AG04450 (cell line): ENCODE results near the gene PIGX. TPM values are rescaled to one million over a fixed set of nuclear protein-coding genes. Genes with fewer than 3 reads are reported as not detected.

ENCODE experiments used
- CTCF ChIA-PET: fragments of 300-600, 350-600 bp; formaldehyde crosslinking; extraction: SDS; loops from one replicate; lab custom pipeline; 2022; ENCODE audit warnings: antibody characterized with exemption, inconsistent platforms; lab: Charles Lee
- POLR2A ChIA-PET: fragments of 350-600 bp; formaldehyde crosslinking; extraction: SDS; loops from one replicate; lab custom pipeline; 2021; ENCODE audit warnings: antibody characterized with exemption, inconsistent platforms; lab: Yijun Ruan, JAX
- DNase-seq: peaks from one replicate; pipeline ENCODE4 v3.0.0-alpha.2; 2011; ENCODE audit warnings: low read depth, low spot score
- H3K27ac ChIP-seq: one replicate; pipeline ENCODE4 v1.5.1; 2012; ENCODE audit warnings: low read depth, low read length, control low read depth
- H3K27me3 ChIP-seq: one replicate; pipeline ENCODE4 v1.6.0; 2012; ENCODE audit warnings: low read length; ENCODE audit not compliant: control insufficient read depth, insufficient read depth
- H3K4me3 ChIP-seq: 2 replicates; pipeline ENCODE4 v1.5.1; 2011; ENCODE audit warnings: mild to moderate bottlenecking, low read depth, low read length, control low read depth
- H3K9me3 ChIP-seq: 2 replicates; pipeline ENCODE4 v1.5.1; 2012; ENCODE audit warnings: low read length; ENCODE audit not compliant: control insufficient read depth, insufficient read depth
- polyA plus RNA-seq: library from polyadenylated mRNA; depleted of rRNA; stranded (reverse); fragments of >200 nt; gene quantifications from 2 replicates; pipeline ENCODE4 v1.2.3, GENCODE V29; 2011
- TF ChIP-seq, protein P1 (sequence below): IDR thresholded peaks from 2 replicates; pipeline ENCODE4 v1.5.1; 2011; ENCODE audit warnings: low read depth, low read length, control low read depth, inconsistent platforms

The PIGX gene
- polyA plus RNA-seq, 1 experiment = 12.7 TPM

DNA sequence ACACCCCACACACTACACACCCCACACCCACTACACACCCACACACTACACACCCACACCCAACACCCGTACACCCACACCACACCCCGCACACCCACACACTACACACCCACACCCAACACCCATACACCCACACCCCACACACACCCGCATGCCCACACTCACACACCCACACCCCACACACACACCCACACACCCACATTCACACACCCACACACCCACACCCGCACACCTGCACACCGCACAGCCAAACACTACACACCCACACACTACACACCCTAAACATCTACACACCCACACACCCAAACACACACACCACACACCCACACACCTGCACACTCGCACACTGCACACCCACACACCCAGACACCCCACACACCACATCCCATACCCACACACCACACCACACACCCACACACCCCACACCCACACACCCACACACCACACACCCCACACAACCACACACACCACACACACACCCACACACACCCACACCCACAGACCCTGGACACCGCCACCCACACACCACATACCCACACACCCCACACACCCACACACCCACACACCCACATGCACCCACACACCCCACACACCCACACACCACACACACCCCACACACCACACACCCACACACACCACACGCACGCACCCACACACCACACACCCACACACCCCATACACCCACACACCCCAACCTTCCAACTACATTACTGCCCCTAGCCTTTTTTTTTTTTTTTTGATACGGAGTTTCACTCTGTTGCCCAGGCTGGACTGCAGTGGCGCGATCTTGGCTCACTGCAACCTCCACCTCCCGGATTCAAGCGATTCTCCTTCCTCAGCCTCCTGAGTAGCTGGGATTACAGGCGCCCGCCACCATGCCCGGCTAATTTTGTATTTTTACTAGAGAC is 17.0 kb upstream of the PIGX start:
- CTCF ChIA-PET = interaction anchor here (0.7 to 1.2 kb wide), 2 partner anchors 23 to 86 kb away, joined by 5 to 9 read pairs; no protein-coding TSS in a partner anchor
- DNase-seq = no peak
- TF ChIP-seq, protein P1, sequence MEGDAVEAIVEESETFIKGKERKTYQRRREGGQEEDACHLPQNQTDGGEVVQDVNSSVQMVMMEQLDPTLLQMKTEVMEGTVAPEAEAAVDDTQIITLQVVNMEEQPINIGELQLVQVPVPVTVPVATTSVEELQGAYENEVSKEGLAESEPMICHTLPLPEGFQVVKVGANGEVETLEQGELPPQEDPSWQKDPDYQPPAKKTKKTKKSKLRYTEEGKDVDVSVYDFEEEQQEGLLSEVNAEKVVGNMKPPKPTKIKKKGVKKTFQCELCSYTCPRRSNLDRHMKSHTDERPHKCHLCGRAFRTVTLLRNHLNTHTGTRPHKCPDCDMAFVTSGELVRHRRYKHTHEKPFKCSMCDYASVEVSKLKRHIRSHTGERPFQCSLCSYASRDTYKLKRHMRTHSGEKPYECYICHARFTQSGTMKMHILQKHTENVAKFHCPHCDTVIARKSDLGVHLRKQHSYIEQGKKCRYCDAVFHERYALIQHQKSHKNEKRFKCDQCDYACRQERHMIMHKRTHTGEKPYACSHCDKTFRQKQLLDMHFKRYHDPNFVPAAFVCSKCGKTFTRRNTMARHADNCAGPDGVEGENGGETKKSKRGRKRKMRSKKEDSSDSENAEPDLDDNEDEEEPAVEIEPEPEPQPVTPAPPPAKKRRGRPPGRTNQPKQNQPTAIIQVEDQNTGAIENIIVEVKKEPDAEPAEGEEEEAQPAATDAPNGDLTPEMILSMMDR = no peak
- no peak overlapping the region for H3K27ac ChIP-seq
- POLR2A ChIA-PET = no interaction called here
- H3K4me3 ChIP-seq = no peak overlapping the region
- no peaks in the 10 kb centered on the region for H3K9me3 ChIP-seq
- peaks cover 2% of the 10 kb centered on the region for H3K27me3 ChIP-seq

GRCh38 chr3:196695849-196696226 is 16.3 kb upstream of the PIGX start:
- peaks cover 2% of the 10 kb centered on the region for H3K27me3 ChIP-seq
- ChIA-PET POLR2A (no interaction called here), CTCF (interaction anchor here (0.7 to 1.2 kb wide), 2 partner anchors 24 to 86 kb away, joined by 5 to 9 read pairs; no protein-coding TSS in a partner anchor)
- H3K4me3 ChIP-seq = no peak overlapping the region
- no peaks in the 10 kb centered on the region for H3K9me3 ChIP-seq
- TF ChIP-seq, protein P1 = no peak
- H3K27ac ChIP-seq = no peak overlapping the region
- no peak for DNase-seq

- Histone ChIP-seq H3K27me3 (no peaks in the 10 kb centered on the region), H3K9me3 (no peaks in the 10 kb centered on the region), H3K27ac (no peak overlapping the region), H3K4me3 (no peak overlapping the region)
- TF ChIP-seq, protein P1 = no peak
- ChIA-PET CTCF (no interaction called here), POLR2A (no interaction called here)
- DNase-seq = no peak
These were observed 14.9 kb upstream of the PIGX start for GRCh38 chr3:196697270-196697669.

DNA sequence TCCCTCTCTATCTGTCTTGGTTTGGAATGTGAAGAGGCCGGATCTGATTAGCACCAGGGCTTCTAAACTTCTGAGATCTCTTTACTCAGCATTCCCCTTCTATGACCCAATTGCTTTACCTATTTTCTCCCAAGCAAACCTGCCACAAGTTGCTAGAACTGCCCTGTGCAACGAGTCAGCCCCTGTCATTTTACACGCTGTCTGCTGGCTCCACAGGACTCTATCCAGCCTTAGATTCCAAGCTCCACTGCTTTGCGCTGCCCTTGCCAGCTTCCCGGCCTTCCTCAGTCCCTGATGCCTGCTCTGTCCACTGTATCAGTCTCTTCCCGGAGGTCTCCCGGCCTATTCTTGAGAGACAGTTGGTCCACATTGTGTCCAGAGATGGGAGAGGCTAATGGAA is 12.4 kb upstream of the PIGX start:
- no peak for DNase-seq
- Histone ChIP-seq H3K27me3 (no peaks in the 10 kb centered on the region), H3K27ac (no peak overlapping the region), H3K9me3 (no peaks in the 10 kb centered on the region), H3K4me3 (no peak overlapping the region)
- TF ChIP-seq, protein P1 = no peak
- ChIA-PET CTCF (interaction anchor here (1.1 kb wide), 1 partner anchor 15 kb away, joined by 3 read pairs; no protein-coding TSS in a partner anchor), POLR2A (interaction anchor here (0.9 kb wide), 1 partner anchor 40 kb away, joined by 4 read pairs; the partner anchor contains the start of gene PAK2)

DNA sequence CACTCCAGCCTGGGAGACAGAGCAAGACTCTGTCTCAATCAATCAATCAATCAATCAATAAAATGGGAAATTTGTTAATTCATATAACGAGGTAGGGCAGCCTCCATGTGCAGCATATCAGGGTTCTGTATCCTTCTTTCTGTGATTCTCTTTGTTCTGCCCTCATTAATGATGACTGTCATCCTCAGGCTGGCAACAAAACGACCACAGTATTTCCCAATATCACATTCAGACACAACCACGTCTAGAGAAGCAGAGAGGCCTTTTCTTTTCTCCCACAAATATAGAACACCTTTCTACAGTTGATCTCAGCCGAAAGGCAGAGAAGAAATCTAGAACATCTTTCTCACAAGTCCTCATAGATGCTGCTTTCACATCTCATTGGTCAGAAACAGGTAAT is 11.4 kb upstream of the PIGX start:
- Histone ChIP-seq H3K27me3 (no peaks in the 10 kb centered on the region), H3K4me3 (no peak overlapping the region), H3K9me3 (no peaks in the 10 kb centered on the region), H3K27ac (no peak overlapping the region)
- POLR2A ChIA-PET = no interaction called here
- CTCF ChIA-PET = no interaction called here
- TF ChIP-seq, protein P1 = no peak
- DNase-seq = no peak
